ENCODE results near the gene UBA1. TPM values are rescaled to one million over a fixed set of nuclear protein-coding genes. Genes with fewer than 3 reads are reported as not detected.

Gene UBA1
- total and polyA plus RNA-seq, 2 of the 13 experiments (the other 11 are each of a cell fraction or from before 2014, with no cell fraction given): 93.3 to 129 TPM

DNA sequence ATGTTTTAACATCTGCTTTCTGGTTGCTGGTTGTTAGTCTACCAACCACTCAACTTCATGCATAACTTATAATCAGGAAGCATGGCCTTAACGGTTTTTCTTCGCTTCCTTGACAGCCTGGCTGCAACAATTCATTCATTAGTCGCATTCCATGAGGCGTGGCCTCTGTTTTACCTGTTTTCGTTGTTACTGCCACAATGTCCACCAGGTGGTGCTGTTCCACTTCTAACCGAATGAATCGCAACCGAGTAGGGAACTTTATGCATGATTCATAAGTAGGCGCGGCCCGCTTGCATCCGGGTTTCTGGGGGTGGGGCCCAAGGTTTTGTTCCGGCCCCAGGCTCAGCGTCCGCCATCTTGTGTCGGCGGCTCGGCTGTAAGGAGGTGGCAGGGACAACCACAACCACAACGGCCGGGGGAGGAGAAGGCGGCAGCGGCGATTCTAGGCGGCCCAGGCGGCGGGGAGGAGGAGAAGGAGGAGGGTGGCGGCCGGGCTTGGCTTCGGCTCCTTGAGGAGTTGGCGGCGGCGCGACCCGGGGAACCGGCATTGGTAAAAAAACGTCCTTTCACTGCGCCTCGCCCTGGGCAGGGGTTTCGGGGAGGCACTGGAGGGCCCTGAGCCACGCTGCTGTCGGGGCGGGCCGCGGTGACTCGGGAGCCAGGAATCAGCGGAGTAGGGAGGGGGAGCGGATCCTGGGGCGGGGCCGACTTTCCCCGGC is at the start of gene UBA1 (continued):
- TF ChIP-seq HOXD1 (CRISPR knock-in tag; IDR thresholded peaks at IDR 0.05) (no peak), ZNF75D (CRISPR knock-in tag; IDR thresholded peaks at IDR 0.05; ENCODE audit: borderline replicate concordance) (no peak), ZNF180 (CRISPR knock-in tag; IDR thresholded peaks at IDR 0.05; ENCODE audit: borderline replicate concordance, low read depth) (no peak), ZNF761 (CRISPR knock-in tag; conservative IDR thresholded peaks at IDR 0.05) (no peak), ZNF33B (CRISPR knock-in tag; IDR thresholded peaks at IDR 0.05) (no peak), SNRNP70 (IDR thresholded peaks at IDR 0.05; ENCODE audit: low read depth, low read length) (no peak), ZNF678 (CRISPR knock-in tag; IDR thresholded peaks at IDR 0.05) (no peak), ZNF280B (CRISPR knock-in tag; IDR thresholded peaks at IDR 0.05; ENCODE audit: borderline replicate concordance) (no peak), ELF1 (CRISPR knock-in tag; IDR thresholded peaks at IDR 0.05) (peak; percentile 70), TBX3 (IDR thresholded peaks at IDR 0.05; ENCODE audit: borderline replicate concordance) (no peak), STAT5B (CRISPR knock-in tag; IDR thresholded peaks at IDR 0.05) (no peak), ZNF589 (CRISPR knock-in tag; conservative IDR thresholded peaks at IDR 0.05) (no peak), LCORL (IDR thresholded peaks at IDR 0.05) (no peak), LCORL (CRISPR knock-in tag; IDR thresholded peaks at IDR 0.05) (no peak), ZFX (CRISPR knock-in tag; IDR thresholded peaks at IDR 0.05; ENCODE audit: low read depth) (peak; percentile 59), RFXAP (CRISPR knock-in tag; IDR thresholded peaks at IDR 0.05; ENCODE audit: borderline replicate concordance) (peak; percentile 22; the same call in 1 of the 2 replicates), ATF7-NPFF (CRISPR knock-in tag; IDR thresholded peaks at IDR 0.05; ENCODE audit: low read depth) (no peak), U2AF1 (optimal IDR thresholded peaks at IDR 0.05; ENCODE audit: low read depth, low read length) (no peak), MAZ (IDR thresholded peaks at IDR 0.05; ENCODE audit: borderline replicate concordance, low read depth, low read length) (no peak), MAZ (CRISPR knock-in tag; IDR thresholded peaks at IDR 0.05; ENCODE audit: low read depth) (no peak), BCL6 (CRISPR knock-in tag; IDR thresholded peaks at IDR 0.05) (no peak), ZSCAN22 (CRISPR knock-in tag; IDR thresholded peaks at IDR 0.05) (no peak)
- TF ChIP-seq, protein P1, sequence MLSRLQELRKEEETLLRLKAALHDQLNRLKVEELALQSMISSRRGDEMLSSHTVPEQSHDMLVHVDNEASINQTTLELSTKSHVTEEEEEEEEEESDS (CRISPR knock-in tag; IDR thresholded peaks at IDR 0.05; ENCODE audit: borderline replicate concordance): no peak
- TF ChIP-seq, protein P2, sequence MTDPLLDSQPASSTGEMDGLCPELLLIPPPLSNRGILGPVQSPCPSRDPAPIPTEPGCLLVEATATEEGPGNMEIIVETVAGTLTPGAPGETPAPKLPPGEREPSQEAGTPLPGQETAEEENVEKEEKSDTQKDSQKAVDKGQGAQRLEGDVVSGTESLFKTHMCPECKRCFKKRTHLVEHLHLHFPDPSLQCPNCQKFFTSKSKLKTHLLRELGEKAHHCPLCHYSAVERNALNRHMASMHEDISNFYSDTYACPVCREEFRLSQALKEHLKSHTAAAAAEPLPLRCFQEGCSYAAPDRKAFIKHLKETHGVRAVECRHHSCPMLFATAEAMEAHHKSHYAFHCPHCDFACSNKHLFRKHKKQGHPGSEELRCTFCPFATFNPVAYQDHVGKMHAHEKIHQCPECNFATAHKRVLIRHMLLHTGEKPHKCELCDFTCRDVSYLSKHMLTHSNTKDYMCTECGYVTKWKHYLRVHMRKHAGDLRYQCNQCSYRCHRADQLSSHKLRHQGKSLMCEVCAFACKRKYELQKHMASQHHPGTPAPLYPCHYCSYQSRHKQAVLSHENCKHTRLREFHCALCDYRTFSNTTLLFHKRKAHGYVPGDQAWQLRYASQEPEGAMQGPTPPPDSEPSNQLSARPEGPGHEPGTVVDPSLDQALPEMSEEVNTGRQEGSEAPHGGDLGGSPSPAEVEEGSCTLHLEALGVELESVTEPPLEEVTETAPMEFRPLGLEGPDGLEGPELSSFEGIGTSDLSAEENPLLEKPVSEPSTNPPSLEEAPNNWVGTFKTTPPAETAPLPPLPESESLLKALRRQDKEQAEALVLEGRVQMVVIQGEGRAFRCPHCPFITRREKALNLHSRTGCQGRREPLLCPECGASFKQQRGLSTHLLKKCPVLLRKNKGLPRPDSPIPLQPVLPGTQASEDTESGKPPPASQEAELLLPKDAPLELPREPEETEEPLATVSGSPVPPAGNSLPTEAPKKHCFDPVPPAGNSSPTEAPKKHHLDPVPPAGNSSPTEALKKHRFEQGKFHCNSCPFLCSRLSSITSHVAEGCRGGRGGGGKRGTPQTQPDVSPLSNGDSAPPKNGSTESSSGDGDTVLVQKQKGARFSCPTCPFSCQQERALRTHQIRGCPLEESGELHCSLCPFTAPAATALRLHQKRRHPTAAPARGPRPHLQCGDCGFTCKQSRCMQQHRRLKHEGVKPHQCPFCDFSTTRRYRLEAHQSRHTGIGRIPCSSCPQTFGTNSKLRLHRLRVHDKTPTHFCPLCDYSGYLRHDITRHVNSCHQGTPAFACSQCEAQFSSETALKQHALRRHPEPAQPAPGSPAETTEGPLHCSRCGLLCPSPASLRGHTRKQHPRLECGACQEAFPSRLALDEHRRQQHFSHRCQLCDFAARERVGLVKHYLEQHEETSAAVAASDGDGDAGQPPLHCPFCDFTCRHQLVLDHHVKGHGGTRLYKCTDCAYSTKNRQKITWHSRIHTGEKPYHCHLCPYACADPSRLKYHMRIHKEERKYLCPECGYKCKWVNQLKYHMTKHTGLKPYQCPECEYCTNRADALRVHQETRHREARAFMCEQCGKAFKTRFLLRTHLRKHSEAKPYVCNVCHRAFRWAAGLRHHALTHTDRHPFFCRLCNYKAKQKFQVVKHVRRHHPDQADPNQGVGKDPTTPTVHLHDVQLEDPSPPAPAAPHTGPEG (CRISPR knock-in tag; IDR thresholded peaks at IDR 0.05): no peak
